K562 (cell line): ENCODE results near the gene PUS7L. TPM values are rescaled to one million over a fixed set of nuclear protein-coding genes. Genes with fewer than 3 reads are reported as not detected.
A peak's percentile ranks its signal among the peaks of the same experiment; 100 is the strongest.

ENCODE experiments used
- ATF4 ChIP-seq: fragments of 450-650 bp; formaldehyde crosslinking; IDR thresholded peaks from 2 replicates; pipeline ENCODE4 v1.4.0; 2022; ENCODE audit warnings: mild to moderate bottlenecking, moderate library complexity
- ATF7 ChIP-seq: fragments of 450-650 bp; IDR thresholded peaks from 2 replicates; pipeline ENCODE4 v1.7.1; 2014; ENCODE audit warnings: mild to moderate bottlenecking, moderate library complexity
- BHLHE40 ChIP-seq: IDR thresholded peaks from 2 replicates; pipeline ENCODE4 v1.6.1; 2011; ENCODE audit warnings: low read length, improper control_type of control experiment
- EHMT2 ChIP-seq: fragments of 450-650 bp; IDR thresholded peaks from 2 replicates; pipeline ENCODE4 v1.6.1; 2018; ENCODE audit warnings: antibody characterized with exemption
- ETS1 ChIP-seq: conservative IDR thresholded peaks from 2 replicates; pipeline ENCODE4 v1.6.1; 2011; ENCODE audit warnings: low read depth, mild to moderate bottlenecking, low read length; ENCODE audit not compliant: control insufficient read depth
- ETV1 ChIP-seq: fragments of 450-650 bp; conservative IDR thresholded peaks from 2 replicates; pipeline ENCODE4 v1.6.1; 2016; ENCODE audit warnings: missing genetic modification characterization, control low read depth, low read depth, missing compliant biosample characterization
- MCM3 ChIP-seq: fragments of 450-650 bp; IDR thresholded peaks from 2 replicates; pipeline ENCODE4 v1.6.1; 2016
- PATZ1 ChIP-seq: fragments of 250-450 bp; sonication (Bioruptor Pico); IDR thresholded peaks from 2 replicates; pipeline ENCODE4 v1.5.0; 2020; ENCODE audit warnings: mild to moderate bottlenecking, borderline replicate concordance
- PCBP1 ChIP-seq: fragments of 200-400 bp; formaldehyde crosslinking; IDR thresholded peaks from 2 replicates; pipeline ENCODE4 v1.6.1; 2018; ENCODE audit warnings: mild to moderate bottlenecking, low read depth, low read length; ENCODE audit not compliant: poor library complexity, severe bottlenecking
- SIN3B ChIP-seq: fragments of 450-650 bp; IDR thresholded peaks from 2 replicates; pipeline ENCODE4 v1.6.1; 2017; ENCODE audit warnings: low read depth, mild to moderate bottlenecking, moderate library complexity
- STAT6 ChIP-seq: sonication (generic); formaldehyde crosslinking; IDR thresholded peaks from 2 replicates; pipeline ENCODE4 v1.8.1; 2023; ENCODE audit warnings: mild to moderate bottlenecking, missing genetic modification reagents
- UBTF ChIP-seq, 2 experiments: IDR thresholded peaks; 2 replicates each; pipeline ENCODE4 v1.6.1; 2012; ENCODE audit warnings: improper control_type of control experiment in 2 of 2, low read depth in 2 of 2, low read length in 2 of 2, borderline replicate concordance in 1 of 2
- ZNF134 ChIP-seq: fragments of 250-450 bp; sonication (Bioruptor Pico); conservative IDR thresholded peaks from 2 replicates; pipeline ENCODE4 v1.4.0; 2020
- polyA plus RNA-seq, 8 experiments: library from polyadenylated mRNA; depleted of rRNA in 4 of 8; stranded (reverse) in 5 of 8; unstranded in 3 of 8; fragments of >200 nt; fragmentation: Nextera tagmentation in 2 of 8; fragmentation: Illumina TruSeq in 1 of 8; extraction: Ambion mirVana in 2 of 8; extraction: Trizol in 1 of 8; gene quantifications; 2 replicates each; pipeline versions ENCODE4 v1.2.1 to v1.2.3, GENCODE V29; 2011 to 2014; ENCODE audit warnings: inconsistent platforms in 1 of 8, missing spikeins in 1 of 8
- total RNA-seq, 7 experiments: library from RNA; depleted of rRNA in 6 of 7; stranded (reverse); fragments of >200 nt in 6 of 7; fragmentation: Illumina TruSeq in 2 of 7; extraction: Trizol in 2 of 7; gene quantifications; 2 replicates each; pipeline versions ENCODE4 v1.2.1 to v1.2.3, GENCODE V29; 2011 to 2021; ENCODE audit warnings: low replicate concordance in 1 of 7

PUS7L gene
- total and polyA plus RNA-seq, 9 of the 15 experiments (the other 6 are each of a cell fraction or from before 2014, with no cell fraction given) = 10.8 to 53.3 (median 25.2) TPM

GRCh38 chr12:43805860-43806736 is 47.5 kb upstream of the PUS7L start, which contains the start of gene TWF1 (continued):
- TF ChIP-seq ATF7 (peak; percentile 81), STAT6 (CRISPR knock-in tag) (no peak), ETV1 (tag) (peak; percentile 63), BHLHE40 (no peak), ATF4 (no peak), ZNF134 (CRISPR knock-in tag) (no peak), ETS1 (peak; percentile 69; the same call in 1 of the 2 replicates), PATZ1 (CRISPR knock-in tag) (no peak), SIN3B (peak; percentile 85), MCM3 (no peak), UBTF (IDR thresholded peaks at IDR 0.05; ENCODE audit: borderline replicate concordance in 1 of 2, low read depth in 2 of 2, low read length in 2 of 2) (peak; percentile 56 to 85; a peak in 2 of 4 replicates), PCBP1 (no peak), EHMT2 (0 out of 2 replicates have a peak, but pooled peaks have one; percentile 8)
